Measurements from ENCODE around the gene ADAM30.

The ADAM30 gene

DNA sequence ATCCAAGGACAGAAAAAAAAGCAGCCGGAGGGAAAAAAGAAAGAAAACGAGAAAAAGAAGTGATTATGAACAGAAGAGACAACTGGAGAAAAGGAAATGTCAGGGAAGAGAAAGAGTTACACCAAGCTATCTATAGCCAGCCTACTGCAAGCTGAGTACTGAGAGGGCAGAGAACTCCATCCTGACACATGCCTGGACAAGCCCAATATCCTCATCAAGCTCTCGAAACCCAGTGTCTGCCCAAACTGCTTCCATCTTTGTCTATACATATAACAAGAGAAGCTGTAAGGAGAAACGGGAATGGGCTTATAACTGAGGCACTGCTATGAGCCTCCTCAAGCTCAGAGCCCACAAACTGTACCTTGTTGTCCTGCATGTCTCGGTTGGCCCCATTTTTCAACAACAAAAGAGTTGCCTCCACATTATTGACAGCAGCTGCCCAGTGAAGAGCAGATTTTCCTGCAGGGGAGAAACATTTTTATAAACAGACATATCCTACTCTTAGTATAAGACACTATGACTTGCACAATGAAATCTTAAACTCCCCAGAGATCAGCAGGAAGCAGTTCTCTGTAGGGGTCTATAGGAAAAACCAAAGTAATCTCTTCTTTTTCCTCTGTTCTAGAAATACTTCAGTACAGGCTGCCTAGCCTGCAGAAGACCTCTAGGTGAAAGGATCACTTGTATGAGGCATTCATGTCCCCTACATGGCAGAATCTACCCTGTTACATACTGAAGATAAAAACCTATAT is 21.2 kb upstream of the ADAM30 start:
- Mint-ChIP-seq H3K36me3 (ENCODE audit: low read depth) (peaks cover 98% of the 10 kb centered on the region), H3K4me3 (no peak overlapping the region), H3K27me3 (no peaks in the 10 kb centered on the region), H3K27ac (no peak overlapping the region), H3K9me3 (no peaks in the 10 kb centered on the region), H3K4me1 (ENCODE audit: low read depth) (no peaks in the 10 kb centered on the region)
- intact Hi-C loops (cut with micrococcal nuclease), result loop anchor here (10.0 kb wide), 2 partner anchors 47 to 53 kb away; no protein-coding TSS in a partner anchor

DNA sequence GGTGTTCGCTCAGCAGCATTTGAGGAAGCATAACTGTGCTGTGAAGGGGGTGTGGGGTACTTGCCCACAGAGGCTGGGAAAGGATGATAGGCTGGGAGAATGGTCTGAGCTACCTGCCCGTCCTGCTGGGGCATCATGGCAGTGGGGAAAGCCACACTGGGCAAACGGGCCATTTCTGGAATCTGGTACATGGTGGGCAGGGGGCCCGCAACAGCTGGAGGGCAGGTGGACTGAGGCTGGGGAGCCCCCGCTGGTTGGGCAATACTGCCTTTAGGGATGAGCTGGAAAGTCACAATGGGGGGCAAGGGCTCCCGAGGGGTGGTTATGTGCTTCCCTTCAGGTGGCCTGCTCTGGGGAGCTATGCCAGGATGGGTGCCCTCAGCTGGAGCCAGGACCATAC is 19.2 kb upstream of the ADAM30 start:
- peaks cover 88% of the 10 kb centered on the region for H3K36me3 Mint-ChIP-seq (ENCODE audit: low read depth)
- no peak overlapping the region for H3K4me3 Mint-ChIP-seq
- H3K27ac Mint-ChIP-seq, result no peak overlapping the region
- no peaks in the 10 kb centered on the region for H3K9me3 Mint-ChIP-seq
- H3K27me3 Mint-ChIP-seq, result no peaks in the 10 kb centered on the region
- intact Hi-C loops (cut with micrococcal nuclease), result loop anchor here (10.0 kb wide), 2 partner anchors 49 to 51 kb away; no protein-coding TSS in a partner anchor
- H3K4me1 Mint-ChIP-seq (ENCODE audit: low read depth), result no peaks in the 10 kb centered on the region

DNA sequence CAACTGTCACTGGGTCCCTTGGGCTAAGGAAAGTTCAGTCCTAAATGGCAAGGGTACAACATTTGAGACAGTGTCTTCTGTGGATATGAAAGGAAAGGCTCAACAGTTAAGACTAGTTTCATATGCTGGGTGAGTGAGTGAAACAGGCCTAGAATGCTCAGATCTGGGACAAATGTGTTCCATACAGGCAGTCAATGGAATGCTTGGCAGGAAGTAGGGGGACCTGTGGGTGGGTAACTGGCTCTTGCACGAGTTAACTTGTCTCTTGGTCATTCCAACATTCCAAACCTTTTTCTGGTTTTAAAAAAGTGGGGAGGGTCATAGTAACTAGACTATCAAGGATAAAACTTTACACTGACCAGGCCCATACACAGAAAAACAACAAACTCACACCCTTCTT is 17.8 kb upstream of the ADAM30 start:
- Mint-ChIP-seq H3K27ac (no peak overlapping the region), H3K4me1 (ENCODE audit: low read depth) (no peaks in the 10 kb centered on the region), H3K36me3 (ENCODE audit: low read depth) (peaks cover 75% of the 10 kb centered on the region), H3K27me3 (no peaks in the 10 kb centered on the region), H3K9me3 (no peaks in the 10 kb centered on the region), H3K4me3 (no peak overlapping the region)
- intact Hi-C loops (cut with micrococcal nuclease), result loop anchor here (10.0 kb wide), 2 partner anchors 49 to 51 kb away; no protein-coding TSS in a partner anchor

DNA sequence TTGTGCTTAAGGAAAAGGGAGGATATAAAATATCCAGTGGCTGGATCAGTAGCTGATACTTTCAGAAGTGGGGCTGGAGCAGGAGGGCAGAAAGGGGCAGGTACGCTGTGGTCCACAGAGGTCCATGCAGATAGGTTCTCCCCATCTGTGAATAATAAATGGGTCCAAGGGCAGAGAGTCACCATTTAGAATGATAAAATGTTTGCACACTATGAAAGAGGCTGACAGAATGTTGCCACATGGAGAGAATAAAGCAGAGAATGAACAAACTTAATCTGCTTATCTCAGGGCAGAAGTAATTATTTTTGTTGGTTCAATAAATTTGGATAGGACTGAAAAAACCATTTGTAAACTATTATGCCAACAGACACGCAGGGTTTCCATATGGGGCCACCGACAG is 16.6 kb upstream of the ADAM30 start:
- Mint-ChIP-seq H3K27ac (no peak overlapping the region), H3K27me3 (no peaks in the 10 kb centered on the region), H3K4me3 (no peak overlapping the region), H3K4me1 (ENCODE audit: low read depth) (no peaks in the 10 kb centered on the region), H3K9me3 (no peaks in the 10 kb centered on the region), H3K36me3 (ENCODE audit: low read depth) (peaks cover 64% of the 10 kb centered on the region)
- intact Hi-C loops (cut with micrococcal nuclease), result loop anchor here (10.0 kb wide), 2 partner anchors 48 to 52 kb away; no protein-coding TSS in a partner anchor

DNA sequence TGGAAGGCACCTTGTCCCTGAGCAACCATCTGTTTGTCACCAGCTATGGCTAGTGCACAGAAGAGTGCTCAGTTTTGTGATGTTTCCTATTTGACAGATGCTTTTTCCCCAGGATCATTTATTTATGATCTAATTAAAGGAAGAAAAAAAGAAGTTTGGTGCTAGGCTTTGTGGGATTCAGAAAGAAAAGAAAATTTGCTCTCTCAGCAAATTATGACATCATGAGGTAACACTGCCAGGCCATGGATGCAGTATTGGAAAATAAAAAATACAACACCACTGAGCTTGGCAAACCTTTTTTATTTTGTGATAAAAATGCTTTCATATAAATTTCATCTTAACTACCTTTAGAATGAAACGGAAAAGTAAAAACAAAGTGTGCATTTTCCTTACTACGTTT is 15.5 kb upstream of the ADAM30 start:
- Mint-ChIP-seq H3K27ac (no peak overlapping the region), H3K4me3 (no peak overlapping the region), H3K27me3 (no peaks in the 10 kb centered on the region), H3K4me1 (ENCODE audit: low read depth) (no peaks in the 10 kb centered on the region), H3K9me3 (no peaks in the 10 kb centered on the region), H3K36me3 (ENCODE audit: low read depth) (peaks cover 55% of the 10 kb centered on the region)
- intact Hi-C loops (cut with micrococcal nuclease), result loop anchor here (10.0 kb wide), 2 partner anchors 47 to 53 kb away; no protein-coding TSS in a partner anchor

DNA sequence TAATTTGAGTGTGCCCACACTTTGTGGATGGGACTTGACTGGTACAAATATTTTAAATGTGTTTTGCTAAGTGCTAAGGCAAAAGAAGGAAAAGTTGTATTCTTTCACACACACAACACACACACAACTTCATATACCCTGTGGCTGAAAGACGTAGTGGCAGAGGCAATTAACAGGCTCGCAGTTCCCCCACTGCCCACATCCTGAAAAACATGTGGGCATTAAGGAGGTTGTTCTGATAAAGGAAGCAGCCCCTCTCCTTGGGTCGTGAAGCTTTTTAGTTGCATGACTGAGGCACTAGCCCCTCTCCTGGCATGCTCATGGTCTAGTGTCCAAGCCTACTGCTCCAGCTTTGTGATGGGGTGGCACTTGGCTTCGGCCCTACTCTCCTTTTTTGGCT is 14.3 kb upstream of the ADAM30 start:
- Mint-ChIP-seq H3K27ac (no peak overlapping the region), H3K27me3 (no peaks in the 10 kb centered on the region), H3K4me3 (no peak overlapping the region), H3K36me3 (ENCODE audit: low read depth) (peaks cover 43% of the 10 kb centered on the region), H3K9me3 (peaks cover 8% of the 10 kb centered on the region), H3K4me1 (ENCODE audit: low read depth) (no peaks in the 10 kb centered on the region)
- intact Hi-C loops (cut with micrococcal nuclease), result loop anchor here (10.0 kb wide), 2 partner anchors 46 to 54 kb away; no protein-coding TSS in a partner anchor

DNA sequence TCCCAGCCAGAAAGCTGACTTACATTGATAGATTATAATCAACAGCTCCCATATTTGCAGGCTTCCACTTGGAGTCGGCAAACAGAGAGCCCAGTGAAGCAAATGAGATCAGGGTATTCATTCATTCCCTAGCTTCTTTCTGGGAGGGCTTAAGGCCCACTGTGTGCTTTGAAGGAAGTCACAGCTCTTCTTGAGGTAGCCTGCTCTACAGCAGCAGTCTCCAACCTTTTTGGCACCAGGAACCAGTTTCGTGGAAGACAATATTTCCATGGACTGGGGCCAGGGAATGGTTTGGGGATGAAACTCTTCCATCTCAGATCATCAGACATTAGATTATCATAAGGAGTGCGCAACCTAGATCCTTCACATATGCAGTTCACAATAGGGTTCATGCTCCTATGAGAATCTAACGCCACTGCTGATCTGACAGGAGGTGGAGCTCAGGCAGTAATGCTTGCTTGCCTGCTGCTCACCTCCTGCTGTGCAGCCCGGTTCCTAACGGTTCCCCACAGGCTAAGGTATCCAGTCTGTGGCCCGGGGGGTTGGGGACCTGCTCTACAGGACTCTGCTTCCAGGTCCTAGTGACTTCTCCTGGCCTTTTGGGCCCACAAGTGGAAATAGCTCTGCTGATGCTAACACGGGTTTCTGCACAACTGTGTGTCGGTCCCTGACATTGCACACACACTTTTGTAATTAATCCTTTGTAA is 13.7 kb upstream of the ADAM30 start:
- H3K27me3 Mint-ChIP-seq, result no peaks in the 10 kb centered on the region
- no peak overlapping the region for H3K4me3 Mint-ChIP-seq
- no peaks in the 10 kb centered on the region for H3K4me1 Mint-ChIP-seq (ENCODE audit: low read depth)
- intact Hi-C loops (cut with micrococcal nuclease), result loop anchor here (10.0 kb wide), 2 partner anchors 45 to 55 kb away; no protein-coding TSS in a partner anchor
- H3K36me3 Mint-ChIP-seq (ENCODE audit: low read depth), result peaks cover 37% of the 10 kb centered on the region
- H3K27ac Mint-ChIP-seq, result no peak overlapping the region
- H3K9me3 Mint-ChIP-seq, result peaks cover 13% of the 10 kb centered on the region

DNA sequence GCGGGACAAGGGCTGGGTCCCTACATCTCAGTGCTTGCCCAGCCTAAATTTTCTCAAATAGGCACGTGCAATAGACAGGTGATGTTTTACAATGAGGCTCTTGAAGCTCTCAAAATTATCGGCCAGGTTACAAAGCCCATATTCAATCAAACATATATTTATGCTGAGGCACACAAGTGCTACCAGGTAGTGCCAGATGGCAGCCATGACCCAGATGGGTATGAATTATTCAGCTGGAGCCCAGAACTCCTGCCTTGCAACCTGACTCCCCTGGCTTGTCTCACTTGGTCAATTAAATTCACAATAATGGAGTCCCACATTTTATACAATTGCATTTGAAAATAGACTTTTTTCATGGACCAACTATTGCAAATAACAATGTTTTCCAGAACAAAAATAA is 12.3 kb upstream of the ADAM30 start:
- H3K4me3 Mint-ChIP-seq, result no peak overlapping the region
- no peaks in the 10 kb centered on the region for H3K27me3 Mint-ChIP-seq
- H3K27ac Mint-ChIP-seq, result no peak overlapping the region
- no peaks in the 10 kb centered on the region for H3K4me1 Mint-ChIP-seq (ENCODE audit: low read depth)
- H3K36me3 Mint-ChIP-seq (ENCODE audit: low read depth), result peaks cover 24% of the 10 kb centered on the region
- peaks cover 14% of the 10 kb centered on the region for H3K9me3 Mint-ChIP-seq
- intact Hi-C loops (cut with micrococcal nuclease), result no loop called here

DNA sequence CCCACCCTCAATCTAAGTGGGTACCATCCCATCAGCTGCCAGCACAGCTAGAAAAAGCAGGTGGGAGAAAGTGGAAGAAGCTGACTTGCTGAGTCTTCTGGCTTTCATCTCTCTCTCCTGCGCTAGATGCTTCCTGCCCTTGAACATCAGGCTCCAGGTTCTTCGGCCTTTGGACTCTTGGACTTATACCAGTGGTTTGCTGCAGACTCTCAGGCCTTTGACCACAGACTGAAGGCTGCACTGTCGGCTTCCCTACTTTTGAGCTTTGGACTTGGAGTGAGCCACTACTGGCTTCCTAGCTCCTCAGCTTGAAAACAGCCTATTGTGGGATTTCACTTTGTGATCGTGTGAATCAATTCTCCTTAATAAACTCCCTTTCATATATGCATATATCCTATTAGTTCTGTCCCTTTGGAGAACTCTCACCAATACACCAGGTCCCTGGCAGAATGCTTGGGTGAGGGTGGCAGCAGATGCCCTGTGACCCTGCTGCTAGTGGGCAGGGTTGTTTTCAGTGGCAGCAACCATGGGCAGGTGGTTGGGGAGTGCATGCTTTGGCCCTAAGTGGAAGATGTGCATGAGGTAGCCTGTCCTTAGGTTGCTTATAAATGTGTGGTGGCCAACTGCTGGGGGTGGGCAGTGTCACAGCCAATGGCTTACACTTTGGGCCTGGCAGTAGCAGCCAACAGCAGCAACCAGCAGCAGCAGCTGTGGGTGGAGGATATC is 10.8 kb upstream of the ADAM30 start:
- no peaks in the 10 kb centered on the region for H3K4me1 Mint-ChIP-seq (ENCODE audit: low read depth)
- intact Hi-C loops (cut with micrococcal nuclease), result no loop called here
- H3K4me3 Mint-ChIP-seq, result no peak overlapping the region
- no peaks in the 10 kb centered on the region for H3K27me3 Mint-ChIP-seq
- H3K9me3 Mint-ChIP-seq, result peaks cover 14% of the 10 kb centered on the region
- peaks cover 8% of the 10 kb centered on the region for H3K36me3 Mint-ChIP-seq (ENCODE audit: low read depth)
- H3K27ac Mint-ChIP-seq, result no peak overlapping the region

DNA sequence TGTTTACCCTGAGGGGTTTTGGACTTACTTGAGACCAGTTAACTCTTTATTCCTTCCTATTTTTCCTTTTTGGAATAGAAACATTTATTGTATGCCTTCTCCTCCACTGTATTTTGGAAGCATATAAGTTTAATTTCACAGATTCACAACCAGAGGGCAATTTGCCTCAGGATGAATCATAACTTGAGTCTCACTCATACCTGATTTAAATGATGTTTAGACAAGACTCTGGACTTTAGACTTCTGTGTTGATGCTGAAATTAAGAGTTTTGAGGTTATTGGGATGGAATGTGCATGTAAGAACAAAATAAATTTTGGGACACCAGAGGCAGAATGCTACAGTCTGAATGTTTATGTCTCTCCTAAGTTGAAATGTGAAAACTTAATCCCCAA is 7.1 kb upstream of the ADAM30 start:
- Mint-ChIP-seq H3K4me3 (no peak overlapping the region), H3K27me3 (no peaks in the 10 kb centered on the region), H3K9me3 (peaks cover 14% of the 10 kb centered on the region), H3K4me1 (ENCODE audit: low read depth) (no peaks in the 10 kb centered on the region), H3K36me3 (ENCODE audit: low read depth) (no peaks in the 10 kb centered on the region), H3K27ac (no peak overlapping the region)
- intact Hi-C loops (cut with micrococcal nuclease), result loop anchor here (2.0 kb wide), 1 partner anchor 21 kb away; no protein-coding TSS in a partner anchor

DNA sequence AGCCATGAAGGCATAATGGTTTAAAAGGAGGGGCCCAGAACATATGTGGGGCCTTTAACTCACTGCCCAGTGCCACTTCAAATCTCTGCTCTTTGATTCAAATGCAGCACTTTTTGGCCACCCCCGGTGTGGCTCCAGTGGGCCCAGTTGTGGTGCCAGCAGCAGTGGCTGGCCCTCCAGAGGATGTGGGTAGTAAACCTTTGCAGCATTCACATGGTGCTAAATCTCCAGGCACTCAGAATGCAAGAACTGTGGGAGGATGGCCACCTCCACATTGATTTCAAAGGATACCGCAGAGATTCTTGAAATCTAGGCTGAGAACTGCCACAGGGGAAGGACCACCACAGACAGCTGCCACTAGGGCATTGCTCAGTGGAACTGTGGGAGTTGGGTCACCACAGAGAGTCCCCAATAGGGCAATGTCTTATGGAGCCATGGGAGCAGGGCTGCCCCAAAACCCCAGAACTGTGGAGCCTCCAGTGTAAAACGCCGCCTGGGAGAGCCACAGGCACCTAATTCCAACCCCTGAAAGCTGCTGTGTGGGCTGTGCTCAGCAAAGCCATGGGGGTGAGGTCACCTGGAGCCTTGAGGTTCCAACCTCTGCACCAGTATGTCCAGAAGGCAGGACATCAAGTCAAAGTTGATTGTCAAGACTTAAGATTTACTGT is 6.6 kb upstream of the ADAM30 start:
- Mint-ChIP-seq H3K27me3 (no peaks in the 10 kb centered on the region), H3K4me3 (no peak overlapping the region), H3K9me3 (peaks cover 14% of the 10 kb centered on the region), H3K36me3 (ENCODE audit: low read depth) (no peaks in the 10 kb centered on the region), H3K4me1 (ENCODE audit: low read depth) (no peaks in the 10 kb centered on the region), H3K27ac (no peak overlapping the region)
- intact Hi-C loops (cut with micrococcal nuclease), result loop anchor here (2.0 kb wide), 1 partner anchor 20 kb away; no protein-coding TSS in a partner anchor

DNA sequence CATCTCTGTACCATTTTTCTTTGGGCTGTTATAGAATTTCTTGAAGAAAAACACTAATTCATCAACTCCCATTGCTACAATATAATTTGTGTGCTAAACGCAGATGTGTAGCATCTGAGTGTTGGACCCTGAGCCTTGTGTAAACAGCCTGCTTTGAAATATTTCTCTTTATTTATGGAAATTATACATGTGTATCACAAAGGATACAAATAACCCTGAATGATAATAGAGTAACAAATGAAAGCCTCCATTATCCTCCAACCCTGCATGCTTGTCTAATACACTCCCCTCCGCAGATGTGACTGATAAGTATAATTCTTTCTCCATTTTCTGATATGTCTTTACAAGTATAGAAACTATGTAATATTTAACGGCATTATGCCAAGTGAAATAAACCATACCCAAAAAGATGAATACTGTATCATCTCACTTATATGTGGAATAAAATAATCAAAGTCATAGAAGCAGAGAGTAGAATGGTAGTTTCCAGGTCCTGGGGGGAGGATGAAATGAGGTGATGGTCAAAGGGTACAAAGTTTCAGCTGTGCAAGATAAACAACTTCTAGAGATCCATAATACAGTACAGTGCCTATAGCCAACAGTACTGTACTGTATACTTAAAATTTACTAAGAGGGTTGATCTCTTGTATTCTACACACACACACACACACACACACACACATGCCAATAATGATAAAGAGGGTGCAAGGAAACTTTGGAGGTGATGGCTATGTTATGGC is 2.8 kb upstream of the ADAM30 start:
- intact Hi-C loops (cut with micrococcal nuclease), result no loop called here
- Mint-ChIP-seq H3K4me1 (ENCODE audit: low read depth) (no peaks in the 10 kb centered on the region), H3K27me3 (peaks cover 5% of the 10 kb centered on the region)

DNA sequence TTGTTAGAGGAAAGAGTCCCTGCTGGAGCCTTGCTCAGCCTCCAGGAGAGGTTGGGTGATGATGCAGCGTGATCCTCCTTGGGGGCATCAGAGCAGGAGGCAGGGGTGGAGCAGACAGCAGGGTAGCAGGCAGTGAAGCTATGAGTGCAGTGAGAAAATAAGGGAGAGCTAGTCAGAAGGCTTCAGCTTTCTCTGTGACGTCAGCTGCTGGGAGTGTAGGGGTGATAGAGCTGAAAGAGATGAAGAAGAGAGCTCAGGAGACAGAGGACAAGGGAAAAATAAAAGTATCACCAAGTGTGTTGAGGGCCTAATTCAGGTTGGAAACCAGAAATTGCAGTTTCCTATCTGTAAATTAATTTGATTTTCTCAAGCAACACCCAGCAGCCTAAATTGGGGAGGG is 2.2 kb upstream of the ADAM30 start:
- H3K36me3 Mint-ChIP-seq (ENCODE audit: low read depth), result no peaks in the 10 kb centered on the region
- intact Hi-C loops (cut with micrococcal nuclease), result no loop called here
- H3K4me1 Mint-ChIP-seq (ENCODE audit: low read depth), result no peaks in the 10 kb centered on the region
- H3K27me3 Mint-ChIP-seq, result peaks cover 5% of the 10 kb centered on the region
- H3K9me3 Mint-ChIP-seq, result no peaks in the 10 kb centered on the region
- H3K27ac Mint-ChIP-seq, result no peak overlapping the region
- H3K4me3 Mint-ChIP-seq, result no peak overlapping the region

More for the DNA sequence above, 2.8 kb upstream of the ADAM30 start:
- Mint-ChIP-seq H3K9me3 (no peaks in the 10 kb centered on the region), H3K27ac (no peak overlapping the region), H3K36me3 (ENCODE audit: low read depth) (no peaks in the 10 kb centered on the region), H3K4me3 (no peak overlapping the region)

All from dendritic cell treated with granulocyte-macrophage colony-stimulating factor and Interleukin-4, amounts not matched to agents 40 ng/mL and 50 ng/mL, for 4 days (primary cell).